ENCODE data around the gene ST3GAL3.

Gene ST3GAL3

DNA sequence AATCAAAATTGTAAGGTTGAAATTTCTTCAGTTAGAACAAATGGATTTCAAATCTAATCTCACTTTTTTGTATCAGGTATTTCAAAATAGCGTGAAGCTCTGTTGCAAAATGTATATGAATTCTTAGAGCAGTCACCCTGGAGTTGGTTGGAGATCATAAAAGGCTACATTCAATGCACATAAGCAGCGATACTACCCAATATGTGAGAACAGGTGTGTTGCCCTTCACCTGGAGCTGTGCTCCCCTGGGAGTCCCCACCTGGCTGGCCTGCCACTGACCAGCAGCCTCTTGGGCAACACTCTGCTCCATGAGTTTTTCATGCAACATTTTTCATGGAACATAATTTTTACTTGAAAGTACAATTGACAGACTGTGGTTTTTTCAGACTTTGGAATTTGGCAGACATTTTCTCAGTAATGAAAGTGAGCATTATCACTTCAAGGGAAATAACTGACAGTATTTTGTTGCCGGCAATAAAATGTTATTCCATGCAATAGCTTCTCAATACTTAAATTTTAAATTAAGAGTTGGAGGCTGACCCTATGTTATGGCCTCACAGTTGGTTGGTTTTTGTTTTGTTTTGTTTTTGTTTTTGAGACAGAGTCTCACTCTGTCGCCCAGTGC lies 95.1 kb downstream of the ST3GAL3 start:
- no peaks in the 10 kb centered on the region for H3K9me3 ChIP-seq (ENCODE audit: control insufficient read depth, low read length)
- no peaks in the 10 kb centered on the region for H3K36me3 ChIP-seq (ENCODE audit: control insufficient read depth, insufficient read depth, low read length)
- H3K4me1 ChIP-seq (ENCODE audit: control insufficient read depth, insufficient read depth, low read length, poor library complexity, severe bottlenecking): peaks cover 5% of the 10 kb centered on the region
- no peak overlapping the region for H3K27ac ChIP-seq (ENCODE audit: low read depth, low read length, severe bottlenecking)
- no peak overlapping the region for H3K4me3 ChIP-seq (ENCODE audit: extremely low read depth, insufficient read depth, low read length, poor library complexity, severe bottlenecking)
- WGBS, 2 experiments (ENCODE audit: insufficient coverage in 2 of 2): 100% methylated on average over 1 of the region's 4 CpGs; no CpG with 5 or more reads in 1 of the 2 experiments

DNA sequence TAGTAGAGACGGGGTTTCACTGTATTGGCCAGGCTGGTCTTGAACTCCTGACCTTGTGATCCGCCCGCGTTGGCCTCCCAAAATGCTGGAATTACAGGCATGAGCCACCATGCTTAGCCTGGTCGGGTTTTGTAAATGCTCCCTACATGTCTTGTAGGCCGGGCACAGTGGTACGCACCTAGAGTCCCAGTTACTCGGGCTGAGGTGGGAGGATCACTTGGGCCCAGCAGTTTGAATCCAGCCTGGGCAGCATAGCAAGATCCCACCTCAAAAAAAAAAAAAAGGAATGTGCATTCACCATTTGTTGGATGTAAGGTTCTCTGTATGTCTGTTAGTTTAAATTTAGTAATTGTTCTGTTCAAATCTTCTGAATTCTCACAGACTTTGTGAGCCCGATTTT lies 95.8 kb downstream of the ST3GAL3 start:
- 94 to 95% methylated on average over 7 to 8 of the region's 9 CpGs for WGBS, 2 experiments (ENCODE audit: insufficient coverage in 2 of 2)
- Histone ChIP-seq H3K9me3 (ENCODE audit: control insufficient read depth, low read length) (peaks cover 2% of the 10 kb centered on the region), H3K36me3 (ENCODE audit: control insufficient read depth, insufficient read depth, low read length) (no peaks in the 10 kb centered on the region), H3K27ac (ENCODE audit: low read depth, low read length, severe bottlenecking) (no peak overlapping the region), H3K4me3 (ENCODE audit: extremely low read depth, insufficient read depth, low read length, poor library complexity, severe bottlenecking) (no peak overlapping the region), H3K4me1 (ENCODE audit: control insufficient read depth, insufficient read depth, low read length, poor library complexity, severe bottlenecking) (peaks cover 5% of the 10 kb centered on the region)

DNA sequence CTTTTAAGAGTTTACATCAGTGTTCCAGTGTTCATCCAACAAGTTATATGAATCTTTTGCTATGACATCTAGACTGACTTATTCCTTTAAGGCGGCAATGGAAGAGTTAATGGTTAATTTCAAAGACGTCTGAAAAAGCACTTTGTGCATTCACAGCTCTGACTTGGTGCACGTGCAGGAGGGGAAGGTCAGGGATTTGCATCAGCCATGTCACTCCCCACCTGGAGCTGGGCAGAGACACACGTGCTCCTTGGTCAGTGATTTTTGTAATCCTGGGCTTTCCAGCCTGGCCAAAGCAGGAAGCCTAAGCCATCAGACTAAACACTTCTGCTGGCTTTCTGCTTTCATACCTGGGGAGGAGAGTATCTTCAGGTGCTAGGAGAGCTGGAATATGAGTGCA lies 96.3 kb downstream of the ST3GAL3 start:
- Histone ChIP-seq H3K27ac (ENCODE audit: low read depth, low read length, severe bottlenecking) (no peak overlapping the region), H3K4me3 (ENCODE audit: extremely low read depth, insufficient read depth, low read length, poor library complexity, severe bottlenecking) (no peak overlapping the region), H3K4me1 (ENCODE audit: control insufficient read depth, insufficient read depth, low read length, poor library complexity, severe bottlenecking) (peaks cover 5% of the 10 kb centered on the region), H3K9me3 (ENCODE audit: control insufficient read depth, low read length) (peaks cover 6% of the 10 kb centered on the region), H3K36me3 (ENCODE audit: control insufficient read depth, insufficient read depth, low read length) (no peaks in the 10 kb centered on the region)
- WGBS, 2 experiments (ENCODE audit: insufficient coverage in 2 of 2): 71 to 87% methylated on average over 4 of the region's 4 CpGs

DNA sequence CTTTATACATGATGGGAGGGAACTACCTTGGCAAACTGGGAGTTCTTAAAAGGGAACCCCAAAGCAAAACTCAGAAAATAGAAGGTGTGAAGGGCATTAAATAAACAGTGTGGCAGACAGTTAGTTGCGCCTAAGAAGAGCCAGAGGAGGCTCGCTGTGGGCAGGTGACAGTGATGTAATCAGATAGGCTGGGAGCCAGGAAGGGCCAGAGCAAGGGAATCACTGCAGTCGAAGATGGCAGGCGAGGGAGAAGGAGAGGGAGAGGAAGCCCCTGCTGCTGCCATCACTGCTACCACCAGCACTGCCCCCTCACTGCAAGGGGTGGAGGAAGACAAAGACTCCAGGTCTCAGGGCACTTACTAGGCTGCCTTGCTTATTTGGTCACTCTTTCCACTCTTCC lies 97.2 kb downstream of the ST3GAL3 start:
- Histone ChIP-seq H3K27ac (ENCODE audit: low read depth, low read length, severe bottlenecking) (no peak overlapping the region), H3K9me3 (ENCODE audit: control insufficient read depth, low read length) (peaks cover 10% of the 10 kb centered on the region), H3K4me3 (ENCODE audit: extremely low read depth, insufficient read depth, low read length, poor library complexity, severe bottlenecking) (no peak overlapping the region), H3K36me3 (ENCODE audit: control insufficient read depth, insufficient read depth, low read length) (no peaks in the 10 kb centered on the region), H3K4me1 (ENCODE audit: control insufficient read depth, insufficient read depth, low read length, poor library complexity, severe bottlenecking) (peaks cover 5% of the 10 kb centered on the region)
- whole genome bisulfite sequencing, 2 experiments (ENCODE audit: insufficient coverage in 2 of 2): 82 to 86% methylated on average over 2 to 4 of the region's 4 CpGs

DNA sequence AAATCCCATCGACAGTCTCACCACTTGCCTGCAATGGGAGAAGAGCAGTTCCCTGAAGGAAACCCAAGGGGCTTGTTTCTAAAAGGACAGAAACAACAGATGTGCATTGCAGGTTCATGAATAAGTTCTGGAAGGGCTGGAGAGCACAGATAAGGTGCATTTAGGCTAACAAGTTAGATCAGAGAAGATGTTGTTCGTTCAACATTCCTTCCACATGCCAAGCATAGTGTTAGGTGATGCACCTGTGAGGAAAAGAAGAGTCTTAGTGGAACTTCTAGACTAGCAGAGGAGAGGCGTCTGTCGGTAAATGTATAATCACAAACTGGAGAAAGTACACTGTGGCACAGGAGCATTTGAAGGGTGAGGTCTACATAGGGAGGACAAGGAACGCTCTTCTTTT lies 98.0 kb downstream of the ST3GAL3 start:
- Histone ChIP-seq H3K4me3 (ENCODE audit: extremely low read depth, insufficient read depth, low read length, poor library complexity, severe bottlenecking) (no peak overlapping the region), H3K27ac (ENCODE audit: low read depth, low read length, severe bottlenecking) (no peak overlapping the region), H3K9me3 (ENCODE audit: control insufficient read depth, low read length) (peaks cover 10% of the 10 kb centered on the region), H3K4me1 (ENCODE audit: control insufficient read depth, insufficient read depth, low read length, poor library complexity, severe bottlenecking) (no peaks in the 10 kb centered on the region), H3K36me3 (ENCODE audit: control insufficient read depth, insufficient read depth, low read length) (no peaks in the 10 kb centered on the region)
- 90 to 100% methylated on average over 4 to 5 of the region's 5 CpGs for WGBS, 2 experiments (ENCODE audit: insufficient coverage in 2 of 2)

DNA sequence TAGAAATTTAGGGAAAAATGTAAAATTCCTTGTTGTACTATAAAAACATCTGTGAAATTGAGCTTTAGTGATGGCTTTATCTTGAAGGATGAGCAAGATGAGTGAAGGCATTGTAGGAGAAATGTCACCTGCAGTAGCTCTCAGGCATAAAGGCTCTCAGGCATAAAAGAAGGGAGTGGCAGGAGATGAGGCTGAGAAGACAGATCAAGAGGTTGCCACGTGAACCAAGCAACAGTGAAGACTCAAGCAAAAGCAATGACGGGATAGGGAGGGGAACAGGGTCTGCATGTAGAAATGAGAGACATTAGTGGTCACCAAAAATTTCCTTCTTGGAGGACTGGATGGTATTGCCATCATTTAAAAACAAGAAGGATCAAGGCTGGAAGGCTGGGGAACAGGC lies 98.8 kb downstream of the ST3GAL3 start:
- H3K9me3 ChIP-seq (ENCODE audit: control insufficient read depth, low read length): peaks cover 10% of the 10 kb centered on the region
- no peak overlapping the region for H3K4me3 ChIP-seq (ENCODE audit: extremely low read depth, insufficient read depth, low read length, poor library complexity, severe bottlenecking)
- no peaks in the 10 kb centered on the region for H3K36me3 ChIP-seq (ENCODE audit: control insufficient read depth, insufficient read depth, low read length)
- 92 to 100% methylated on average over 1 to 2 of the region's 2 CpGs for WGBS, 2 experiments (ENCODE audit: insufficient coverage in 2 of 2)
- no peaks in the 10 kb centered on the region for H3K4me1 ChIP-seq (ENCODE audit: control insufficient read depth, insufficient read depth, low read length, poor library complexity, severe bottlenecking)
- no peak overlapping the region for H3K27ac ChIP-seq (ENCODE audit: low read depth, low read length, severe bottlenecking)

DNA sequence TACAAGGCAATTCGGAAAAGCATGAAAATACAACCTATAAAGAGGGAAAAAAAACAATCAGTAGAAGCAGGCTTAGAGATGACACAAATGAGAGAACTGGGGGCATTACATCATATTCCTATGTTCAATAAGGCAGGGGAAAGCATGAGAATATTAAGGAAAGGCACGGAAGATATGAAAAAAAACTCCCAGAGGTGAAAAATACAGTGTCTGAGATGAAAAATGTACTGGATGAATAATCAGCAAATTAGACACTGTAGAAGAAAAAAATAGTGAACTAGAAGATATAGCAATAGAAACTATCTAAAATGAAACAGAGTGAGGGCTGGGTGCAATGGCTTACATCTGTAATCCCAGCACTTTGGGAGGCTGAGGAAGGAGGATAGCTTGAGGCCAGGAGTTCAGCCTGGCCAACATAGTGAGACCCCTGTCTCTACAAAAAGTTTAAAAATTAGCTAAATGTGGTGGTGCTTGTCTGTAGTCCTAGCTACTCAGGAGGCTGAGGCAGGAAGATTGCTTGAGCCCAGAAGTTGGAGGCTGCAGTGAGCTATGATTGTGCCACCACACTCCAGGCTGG lies 101.8 kb downstream of the ST3GAL3 start:
- 100% methylated on average over 1 of the region's 2 CpGs; no CpG with 5 or more reads in 1 of the 2 experiments for WGBS, 2 experiments (ENCODE audit: insufficient coverage in 2 of 2)
- no peaks in the 10 kb centered on the region for H3K4me1 ChIP-seq (ENCODE audit: control insufficient read depth, insufficient read depth, low read length, poor library complexity, severe bottlenecking)
- peaks cover 10% of the 10 kb centered on the region for H3K9me3 ChIP-seq (ENCODE audit: control insufficient read depth, low read length)
- no peak overlapping the region for H3K27ac ChIP-seq (ENCODE audit: low read depth, low read length, severe bottlenecking)
- no peaks in the 10 kb centered on the region for H3K36me3 ChIP-seq (ENCODE audit: control insufficient read depth, insufficient read depth, low read length)
- H3K4me3 ChIP-seq (ENCODE audit: extremely low read depth, insufficient read depth, low read length, poor library complexity, severe bottlenecking): no peak overlapping the region

DNA sequence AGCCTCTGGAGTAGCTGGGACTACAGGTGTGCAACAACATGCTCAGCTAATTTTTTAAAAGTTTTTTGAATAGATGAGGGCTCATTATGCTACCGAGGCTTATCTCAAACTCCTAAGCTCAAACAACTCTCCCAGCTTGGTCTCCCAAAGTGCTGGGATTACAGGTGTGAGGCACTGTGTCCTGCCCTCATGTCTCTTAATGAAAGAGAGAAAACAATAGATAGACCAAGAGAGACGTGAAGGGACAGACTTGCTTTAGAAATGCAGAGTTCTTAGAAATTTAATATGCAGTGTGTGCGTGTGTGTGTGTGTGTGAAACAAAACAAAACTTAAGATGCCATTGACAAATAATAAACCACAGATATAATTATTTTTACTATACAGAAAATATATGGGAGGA lies 105.2 kb downstream of the ST3GAL3 start:
- no peaks in the 10 kb centered on the region for H3K4me1 ChIP-seq (ENCODE audit: control insufficient read depth, insufficient read depth, low read length, poor library complexity, severe bottlenecking)
- no peak overlapping the region for H3K27ac ChIP-seq (ENCODE audit: low read depth, low read length, severe bottlenecking)
- H3K4me3 ChIP-seq (ENCODE audit: extremely low read depth, insufficient read depth, low read length, poor library complexity, severe bottlenecking): no peak overlapping the region
- H3K9me3 ChIP-seq (ENCODE audit: control insufficient read depth, low read length): peaks cover 10% of the 10 kb centered on the region
- peaks cover 9% of the 10 kb centered on the region for H3K36me3 ChIP-seq (ENCODE audit: control insufficient read depth, insufficient read depth, low read length)
- 40% methylated on average over 1 of the region's 3 CpGs; no CpG with 5 or more reads in 1 of the 2 experiments for WGBS, 2 experiments (ENCODE audit: insufficient coverage in 2 of 2)

DNA sequence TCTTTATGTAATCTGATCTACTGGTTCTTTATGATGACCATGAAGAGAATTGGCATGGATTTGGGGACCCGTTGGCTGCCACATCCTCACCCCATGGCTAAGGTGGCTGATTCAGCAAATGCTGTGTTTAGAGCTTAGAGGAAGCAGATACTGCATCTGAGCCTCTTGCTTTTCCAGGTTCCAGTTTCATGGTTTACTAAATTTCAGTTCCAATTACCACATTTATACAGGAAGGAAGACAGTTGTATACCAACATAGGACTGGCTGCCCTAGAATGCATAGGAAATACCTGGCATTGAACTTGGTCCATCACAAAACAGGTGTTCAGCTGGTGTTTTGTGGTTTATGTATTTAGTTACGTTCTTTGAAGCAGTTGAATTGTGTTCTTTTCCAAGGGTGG lies 107.1 kb downstream of the ST3GAL3 start:
- H3K9me3 ChIP-seq (ENCODE audit: control insufficient read depth, low read length): peaks cover 10% of the 10 kb centered on the region
- peaks cover 23% of the 10 kb centered on the region for H3K36me3 ChIP-seq (ENCODE audit: control insufficient read depth, insufficient read depth, low read length)
- H3K4me3 ChIP-seq (ENCODE audit: extremely low read depth, insufficient read depth, low read length, poor library complexity, severe bottlenecking): no peak overlapping the region
- no peak overlapping the region for H3K27ac ChIP-seq (ENCODE audit: low read depth, low read length, severe bottlenecking)
- WGBS, 2 experiments (ENCODE audit: insufficient coverage in 2 of 2): 73 to 100% methylated on average over 1 of the region's 2 CpGs
- H3K4me1 ChIP-seq (ENCODE audit: control insufficient read depth, insufficient read depth, low read length, poor library complexity, severe bottlenecking): no peaks in the 10 kb centered on the region

DNA sequence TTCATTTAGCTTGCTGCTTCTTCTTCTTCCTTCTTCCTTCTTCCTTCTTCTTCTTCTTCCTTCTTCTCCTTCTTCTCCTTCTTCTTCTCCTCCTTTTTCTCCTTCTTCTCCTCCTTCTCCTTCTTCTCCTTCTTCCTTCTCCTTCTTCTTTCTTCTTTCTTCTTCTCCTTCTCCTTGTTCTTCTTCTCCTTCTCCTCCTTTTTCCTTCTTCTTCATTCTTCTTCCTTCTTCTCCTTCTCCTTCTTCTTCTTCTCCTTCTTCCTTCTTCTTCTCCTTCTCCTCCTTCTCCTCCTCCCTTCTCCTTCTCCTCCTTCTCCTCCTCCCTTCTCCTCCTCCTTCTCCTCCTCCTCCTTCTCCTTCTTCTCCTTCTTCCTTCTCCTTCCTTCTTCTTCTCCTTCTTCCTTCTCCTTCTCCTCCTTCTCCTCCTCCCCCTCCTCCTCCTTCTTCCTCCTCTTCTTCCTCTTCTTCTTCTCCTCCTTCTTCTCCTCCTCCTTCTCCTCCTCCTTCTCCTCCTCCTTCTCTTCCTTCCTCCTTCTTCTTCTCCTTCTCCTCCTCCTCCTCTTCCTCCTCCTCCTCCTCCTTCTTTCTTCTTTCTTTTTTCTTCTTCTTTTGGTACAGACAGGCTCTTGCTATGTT lies 110.1 kb downstream of the ST3GAL3 start:
- peaks cover 15% of the 10 kb centered on the region for H3K9me3 ChIP-seq (ENCODE audit: control insufficient read depth, low read length)
- H3K27ac ChIP-seq (ENCODE audit: low read depth, low read length, severe bottlenecking): no peak overlapping the region
- H3K4me1 ChIP-seq (ENCODE audit: control insufficient read depth, insufficient read depth, low read length, poor library complexity, severe bottlenecking): peaks cover 21% of the 10 kb centered on the region
- H3K36me3 ChIP-seq (ENCODE audit: control insufficient read depth, insufficient read depth, low read length): peaks cover 27% of the 10 kb centered on the region
- no peak overlapping the region for H3K4me3 ChIP-seq (ENCODE audit: extremely low read depth, insufficient read depth, low read length, poor library complexity, severe bottlenecking)

DNA sequence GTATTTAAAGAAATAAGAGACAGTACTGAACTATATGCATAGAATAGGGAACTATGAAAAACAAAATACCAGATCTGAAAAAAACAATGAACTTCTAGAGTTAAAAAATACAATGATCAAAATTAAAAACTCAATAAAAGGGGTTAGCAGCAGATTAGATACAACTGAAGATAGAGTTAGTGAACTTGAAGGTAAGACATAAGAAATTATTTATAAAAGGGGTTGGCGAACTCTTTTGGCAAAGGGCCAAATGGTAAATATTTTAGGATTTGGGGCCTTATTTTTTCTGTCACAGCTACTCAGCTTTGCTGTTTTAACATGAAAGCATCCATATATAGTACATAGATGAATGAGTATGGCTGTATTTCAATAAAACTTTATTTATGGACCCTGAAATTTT lies 111.4 kb downstream of the ST3GAL3 start:
- no peak overlapping the region for H3K4me3 ChIP-seq (ENCODE audit: extremely low read depth, insufficient read depth, low read length, poor library complexity, severe bottlenecking)
- H3K27ac ChIP-seq (ENCODE audit: low read depth, low read length, severe bottlenecking): no peak overlapping the region
- H3K36me3 ChIP-seq (ENCODE audit: control insufficient read depth, insufficient read depth, low read length): peaks cover 27% of the 10 kb centered on the region
- peaks cover 15% of the 10 kb centered on the region for H3K9me3 ChIP-seq (ENCODE audit: control insufficient read depth, low read length)
- H3K4me1 ChIP-seq (ENCODE audit: control insufficient read depth, insufficient read depth, low read length, poor library complexity, severe bottlenecking): peaks cover 28% of the 10 kb centered on the region
- WGBS, 2 experiments (ENCODE audit: insufficient coverage in 2 of 2): 80% methylated on average over 1 of the region's 1 CpG; no CpG with 5 or more reads in 1 of the 2 experiments
